ENCODE measurements around the gene UTS2B.

Gene UTS2B

DNA sequence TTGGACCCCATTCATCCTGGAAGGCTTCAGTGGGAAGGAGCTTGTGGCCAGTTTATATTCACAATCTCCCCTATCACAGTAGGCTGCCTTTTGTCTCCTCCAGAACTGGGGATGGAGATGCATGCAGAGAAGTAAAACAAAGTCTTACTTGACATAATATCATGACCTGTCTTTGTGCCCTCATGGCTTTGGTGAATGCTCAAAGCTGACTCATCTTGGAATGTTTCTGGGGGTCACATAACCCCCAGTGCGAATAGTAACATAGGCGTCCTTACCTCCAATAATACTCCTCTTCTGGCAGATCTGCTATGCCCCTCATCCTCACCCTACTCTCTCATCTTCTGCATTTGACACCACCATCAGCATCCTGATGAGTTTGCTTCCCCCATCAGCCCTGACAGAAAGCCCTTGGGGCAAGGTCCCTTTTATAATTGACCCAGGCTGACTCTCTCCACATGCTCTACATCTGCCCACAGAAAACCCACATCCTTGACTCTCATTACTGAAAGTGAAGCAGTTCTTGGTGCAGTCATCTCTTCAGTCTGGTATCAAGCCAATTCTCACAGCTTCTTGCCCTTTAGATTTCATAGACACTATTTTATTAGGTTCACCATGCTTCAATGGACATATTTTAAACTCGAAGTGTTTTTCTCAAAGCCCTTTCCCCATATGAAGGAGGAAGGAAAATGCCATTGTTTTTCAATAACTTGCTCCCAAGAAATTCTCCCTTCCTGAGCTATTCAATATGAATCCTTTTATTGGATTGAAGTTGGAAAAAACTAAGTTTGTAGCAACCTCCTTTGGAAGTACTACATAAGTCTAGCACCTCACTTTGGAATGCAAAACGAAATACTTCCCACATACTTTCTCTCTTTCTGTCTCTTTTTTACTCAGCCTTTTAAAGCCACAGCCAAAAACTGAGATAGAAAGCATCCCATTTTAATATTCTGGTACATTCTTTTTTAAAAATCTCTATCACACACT is 94.7 kb downstream of the UTS2B start:
- DNase-seq = no peak

DNA sequence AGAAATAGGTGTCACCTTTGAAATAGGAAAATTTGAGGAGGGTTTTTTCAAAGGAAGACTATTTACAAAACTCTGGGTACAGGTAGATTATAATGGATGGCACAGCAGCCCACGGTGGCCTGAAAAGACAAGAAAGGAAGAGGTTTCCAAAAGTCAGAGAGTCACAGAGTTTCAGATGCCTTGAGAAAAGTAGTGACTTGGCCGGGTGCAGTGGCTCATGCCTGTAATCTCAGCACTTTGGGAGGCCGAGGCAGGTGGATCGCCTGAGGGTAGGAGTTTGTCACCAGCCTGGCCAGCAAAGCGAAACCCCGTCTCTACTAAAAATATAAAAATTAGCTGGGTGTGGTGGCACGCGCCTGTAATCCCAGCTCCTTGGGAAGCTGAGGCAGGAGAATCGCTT is 96.1 kb downstream of the UTS2B start:
- no peak for DNase-seq

DNA sequence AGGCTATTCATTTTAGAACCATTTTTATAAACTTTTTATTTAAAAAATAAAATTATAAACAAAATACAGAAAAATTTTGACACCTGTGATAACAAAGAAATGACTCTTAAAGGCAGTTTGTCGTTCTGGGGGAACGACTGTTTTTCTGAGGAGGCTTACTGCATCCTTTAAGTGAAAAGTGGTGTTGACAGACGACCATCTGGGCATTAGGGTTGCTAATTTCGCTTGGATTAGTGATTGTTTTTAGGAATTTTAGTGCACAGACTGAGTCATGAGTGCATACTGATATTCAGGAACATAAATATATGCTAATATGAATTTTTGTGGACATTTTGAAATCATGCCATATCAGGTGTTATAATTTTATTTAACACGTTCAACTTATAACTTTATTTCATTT is 102.8 kb downstream of the UTS2B start:
- DNase-seq = no peak

DNA sequence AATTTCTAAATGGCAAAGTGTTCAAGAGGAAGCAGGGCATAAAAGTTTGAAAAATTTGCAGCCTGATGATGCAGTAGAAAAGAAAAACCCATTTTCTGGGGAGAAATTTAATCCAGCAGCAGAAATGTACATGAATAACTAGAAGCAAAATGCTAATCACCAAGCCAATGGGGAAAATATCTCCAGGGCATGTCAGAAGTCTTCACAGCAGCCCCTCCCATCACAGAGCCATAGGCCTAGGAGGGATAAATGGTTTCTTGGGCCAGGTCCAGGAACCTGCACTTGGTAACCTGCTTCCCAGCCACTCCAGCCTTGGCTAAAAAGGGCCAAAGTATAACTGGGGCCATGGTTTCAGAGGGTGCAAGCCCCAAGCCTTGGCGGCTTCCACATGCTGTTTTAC is 108.7 kb downstream of the UTS2B start:
- DNase-seq = no peak

DNA sequence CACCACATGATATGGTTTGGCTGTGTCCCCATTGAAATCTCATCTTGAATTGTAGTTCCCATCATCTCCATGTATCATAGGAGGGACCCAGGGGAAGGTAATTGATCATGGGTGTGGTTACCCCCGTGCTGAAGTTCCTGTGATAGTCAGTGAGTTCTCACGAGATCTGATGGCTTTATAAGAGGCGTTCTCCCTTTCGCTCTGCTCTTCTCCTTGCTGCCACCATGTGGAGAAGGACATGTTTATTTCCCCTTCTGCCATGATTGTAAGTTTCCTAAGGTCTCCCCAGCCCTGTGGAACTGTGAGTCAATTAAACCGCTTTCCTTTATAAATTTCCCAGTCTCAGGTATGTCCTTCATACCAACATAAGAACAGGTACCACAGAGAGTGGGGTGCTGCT is 109.4 kb downstream of the UTS2B start:
- DNase-seq = no peak

DNA sequence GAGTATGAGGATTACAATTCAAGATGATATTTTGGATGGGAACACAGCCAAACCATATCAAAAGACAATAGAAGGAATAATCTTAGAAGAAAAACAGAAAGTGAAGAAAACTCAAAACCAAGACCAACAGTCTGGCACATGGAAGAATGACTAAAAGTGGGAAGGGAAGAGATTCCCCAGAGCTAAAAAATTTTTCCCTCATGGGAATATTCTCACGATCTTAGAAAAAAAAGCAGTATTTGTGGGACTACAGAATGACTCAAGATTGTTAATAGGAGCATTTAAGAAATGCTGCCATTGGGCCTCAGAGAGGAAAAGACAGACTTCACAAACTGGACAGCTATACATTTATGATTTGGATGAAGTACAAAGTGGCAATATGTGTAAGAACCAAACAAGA is 113.0 kb downstream of the UTS2B start:
- DNase-seq = no peak

Measured in left hindlimb (tissue), 1 donor.